Loucy (cell line): ENCODE results near the gene ROBO1.

Experiments used
- H2AFZ ChIP-seq: fragments of 200-600 bp; sonication (generic); 2 replicates; pipeline ENCODE4 v1.6.0; 2016; ENCODE audit warnings: antibody characterized with exemption, mild to moderate bottlenecking, low read length, moderate library complexity
- H3F3A ChIP-seq: fragments of 200-600 bp; 2 replicates; pipeline ENCODE4 v1.6.0; 2016; ENCODE audit warnings: antibody characterized with exemption, low read depth, mild to moderate bottlenecking
- H3K27me3 ChIP-seq: fragments of 200-600 bp; sonication (generic); 2 replicates; pipeline ENCODE4 v1.6.1; 2014; ENCODE audit warnings: low read length, mild to moderate bottlenecking; ENCODE audit not compliant: insufficient read depth, poor library complexity, severe bottlenecking
- H3K36me3 ChIP-seq: fragments of 200-600 bp; sonication (generic); 2 replicates; pipeline ENCODE4 v1.6.1; 2016; ENCODE audit warnings: low read length; ENCODE audit not compliant: insufficient read depth
- H3K4me1 ChIP-seq: fragments of 200-600 bp; sonication (generic); 2 replicates; pipeline ENCODE4 v1.5.1; 2014; ENCODE audit warnings: low read length, mild to moderate bottlenecking; ENCODE audit not compliant: insufficient read depth, poor library complexity, severe bottlenecking
- H3K4me2 ChIP-seq: fragments of 200-600 bp; sonication (generic); 2 replicates; pipeline ENCODE4 v1.6.0; 2014; ENCODE audit warnings: antibody characterized with exemption, low read length, low read depth, mild to moderate bottlenecking; ENCODE audit not compliant: poor library complexity, severe bottlenecking
- H3K4me3 ChIP-seq: fragments of 200-600 bp; sonication (generic); 2 replicates; pipeline ENCODE4 v1.5.1; 2014; ENCODE audit warnings: low read length, mild to moderate bottlenecking, mixed read lengths; ENCODE audit not compliant: poor library complexity, severe bottlenecking
- H3K79me2 ChIP-seq: fragments of 200-600 bp; sonication (generic); 2 replicates; pipeline ENCODE4 v1.6.1; 2014; ENCODE audit warnings: low read length; ENCODE audit not compliant: insufficient read depth
- H3K9ac ChIP-seq: fragments of 200-600 bp; sonication (generic); 2 replicates; pipeline ENCODE4 v1.6.0; 2014; ENCODE audit warnings: mild to moderate bottlenecking, low read depth, low read length, moderate library complexity; ENCODE audit not compliant: poor library complexity, severe bottlenecking
- H3K9me2 ChIP-seq: fragments of 200-600 bp; sonication (generic); replicated peaks from 2 replicates; pipeline ENCODE4 v1.6.1; 2016; ENCODE audit warnings: low read depth, low read length, mixed read lengths
- H3K9me3 ChIP-seq: fragments of 200-600 bp; sonication (generic); 2 replicates; pipeline ENCODE4 v1.6.1; 2014; ENCODE audit warnings: mild to moderate bottlenecking, antibody characterized with exemption, low read length, low read depth; ENCODE audit not compliant: insufficient read depth
- H4K20me1 ChIP-seq: fragments of 200-600 bp; sonication (generic); 2 replicates; pipeline ENCODE4 v1.6.0; 2014; ENCODE audit warnings: antibody characterized with exemption, low read length, mild to moderate bottlenecking; ENCODE audit not compliant: insufficient read depth, poor library complexity, severe bottlenecking
- EZH2phosphoT487 ChIP-seq: fragments of 200-600 bp; IDR thresholded peaks from 2 replicates; pipeline ENCODE4 v1.6.1; 2018; ENCODE audit warnings: antibody characterized with exemption, mild to moderate bottlenecking, moderate library complexity, borderline replicate concordance
- TF ChIP-seq, protein P1 (sequence below): fragments of 200-600 bp; sonication (generic); conservative IDR thresholded peaks from 2 replicates; pipeline ENCODE4 v1.5.1; 2014; ENCODE audit warnings: mild to moderate bottlenecking, antibody characterized with exemption, low read length

ROBO1 gene

DNA sequence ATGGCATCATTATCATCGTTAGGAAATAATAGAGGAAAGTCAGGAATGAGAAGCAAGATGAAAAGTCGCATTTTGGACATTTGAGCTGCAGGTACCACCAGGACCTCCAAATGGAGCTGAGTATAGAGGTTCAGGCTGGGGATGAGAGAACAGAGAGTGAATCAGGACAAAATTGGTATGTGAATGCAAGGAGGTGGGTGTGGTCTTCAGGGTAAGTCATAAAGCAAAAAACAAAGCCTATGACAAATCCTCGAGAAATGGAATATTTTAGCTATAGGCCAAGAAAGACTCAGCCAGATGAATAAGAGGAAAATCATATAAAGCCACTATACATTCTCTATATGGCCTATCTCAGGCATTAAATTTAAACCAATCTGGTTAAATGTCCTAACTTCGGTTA lies 841.3 kb downstream of the ROBO1 start:
- H3F3A ChIP-seq, result no peaks in the 10 kb centered on the region
- no peaks in the 10 kb centered on the region for H3K9me3 ChIP-seq
- no peak overlapping the region for H3K9ac ChIP-seq
- H4K20me1 ChIP-seq, result no peaks in the 10 kb centered on the region
- H3K79me2 ChIP-seq, result no peaks in the 10 kb centered on the region
- no peak overlapping the region for H2AFZ ChIP-seq
- H3K9me2 ChIP-seq, result no peaks in the 10 kb centered on the region
- TF ChIP-seq, protein P1, sequence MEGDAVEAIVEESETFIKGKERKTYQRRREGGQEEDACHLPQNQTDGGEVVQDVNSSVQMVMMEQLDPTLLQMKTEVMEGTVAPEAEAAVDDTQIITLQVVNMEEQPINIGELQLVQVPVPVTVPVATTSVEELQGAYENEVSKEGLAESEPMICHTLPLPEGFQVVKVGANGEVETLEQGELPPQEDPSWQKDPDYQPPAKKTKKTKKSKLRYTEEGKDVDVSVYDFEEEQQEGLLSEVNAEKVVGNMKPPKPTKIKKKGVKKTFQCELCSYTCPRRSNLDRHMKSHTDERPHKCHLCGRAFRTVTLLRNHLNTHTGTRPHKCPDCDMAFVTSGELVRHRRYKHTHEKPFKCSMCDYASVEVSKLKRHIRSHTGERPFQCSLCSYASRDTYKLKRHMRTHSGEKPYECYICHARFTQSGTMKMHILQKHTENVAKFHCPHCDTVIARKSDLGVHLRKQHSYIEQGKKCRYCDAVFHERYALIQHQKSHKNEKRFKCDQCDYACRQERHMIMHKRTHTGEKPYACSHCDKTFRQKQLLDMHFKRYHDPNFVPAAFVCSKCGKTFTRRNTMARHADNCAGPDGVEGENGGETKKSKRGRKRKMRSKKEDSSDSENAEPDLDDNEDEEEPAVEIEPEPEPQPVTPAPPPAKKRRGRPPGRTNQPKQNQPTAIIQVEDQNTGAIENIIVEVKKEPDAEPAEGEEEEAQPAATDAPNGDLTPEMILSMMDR, result no peak
- TF ChIP-seq EZH2phosphoT487, result no peak
- no peak overlapping the region for H3K4me2 ChIP-seq
- no peak overlapping the region for H3K4me3 ChIP-seq
- H3K36me3 ChIP-seq, result no peaks in the 10 kb centered on the region
- H3K4me1 ChIP-seq, result no peaks in the 10 kb centered on the region
- H3K27me3 ChIP-seq, result no peaks in the 10 kb centered on the region

DNA sequence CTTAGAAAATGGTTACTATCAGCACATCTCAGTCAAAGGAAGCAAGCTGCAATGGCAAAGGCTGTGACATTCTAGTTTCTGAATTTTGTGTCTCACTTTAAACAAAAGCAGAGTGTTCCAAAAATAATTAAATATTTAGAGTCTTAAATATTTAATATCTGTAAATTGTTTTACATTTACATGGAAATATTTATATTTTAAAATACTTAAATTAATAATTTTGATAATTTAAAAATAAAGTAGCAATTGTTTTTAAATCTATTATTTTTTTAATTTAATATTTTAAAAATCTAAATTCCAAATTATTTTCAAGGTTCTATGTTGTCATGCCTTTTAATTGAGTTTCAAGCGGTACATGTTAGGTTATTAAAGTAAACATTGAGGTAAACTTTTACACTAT lies 843.1 kb downstream of the ROBO1 start:
- no peak overlapping the region for H3K9ac ChIP-seq
- no peak overlapping the region for H2AFZ ChIP-seq
- H3F3A ChIP-seq, result no peaks in the 10 kb centered on the region
- H3K9me2 ChIP-seq, result no peaks in the 10 kb centered on the region
- H3K4me1 ChIP-seq, result no peaks in the 10 kb centered on the region
- H3K4me2 ChIP-seq, result no peak overlapping the region
- no peaks in the 10 kb centered on the region for H4K20me1 ChIP-seq
- H3K79me2 ChIP-seq, result no peaks in the 10 kb centered on the region
- H3K36me3 ChIP-seq, result no peaks in the 10 kb centered on the region
- no peaks in the 10 kb centered on the region for H3K9me3 ChIP-seq
- H3K4me3 ChIP-seq, result no peak overlapping the region
- TF ChIP-seq EZH2phosphoT487, result no peak
- TF ChIP-seq, protein P1, result no peak
- H3K27me3 ChIP-seq, result no peaks in the 10 kb centered on the region

GRCh38 chr3:78919021-78919755 lies 848.6 kb downstream of the ROBO1 start:
- TF ChIP-seq EZH2phosphoT487, result no peak
- TF ChIP-seq, protein P1, result no peak

More at GRCh38 chr3:78919021-78919755, 848.6 kb downstream of the ROBO1 start:
- Histone ChIP-seq H3K79me2 (no peaks in the 10 kb centered on the region), H3K4me2 (no peak overlapping the region), H3K9ac (no peak overlapping the region), H3K9me2 (no peaks in the 10 kb centered on the region), H4K20me1 (no peaks in the 10 kb centered on the region), H3K36me3 (no peaks in the 10 kb centered on the region), H3K4me3 (no peak overlapping the region), H3K27me3 (no peaks in the 10 kb centered on the region), H3K4me1 (no peaks in the 10 kb centered on the region), H3F3A (no peaks in the 10 kb centered on the region), H2AFZ (no peak overlapping the region), H3K9me3 (no peaks in the 10 kb centered on the region)
